HG03066 (cell line): ENCODE results near the gene BLTP3A.

Experiments
- ATAC-seq: cut with Tn5 transposase; IDR thresholded peaks from one replicate; pipeline ENCODE4 v1.9.1; 2021; ENCODE audit warnings: low read depth; ENCODE audit not compliant: unreplicated experiment

Gene BLTP3A

DNA sequence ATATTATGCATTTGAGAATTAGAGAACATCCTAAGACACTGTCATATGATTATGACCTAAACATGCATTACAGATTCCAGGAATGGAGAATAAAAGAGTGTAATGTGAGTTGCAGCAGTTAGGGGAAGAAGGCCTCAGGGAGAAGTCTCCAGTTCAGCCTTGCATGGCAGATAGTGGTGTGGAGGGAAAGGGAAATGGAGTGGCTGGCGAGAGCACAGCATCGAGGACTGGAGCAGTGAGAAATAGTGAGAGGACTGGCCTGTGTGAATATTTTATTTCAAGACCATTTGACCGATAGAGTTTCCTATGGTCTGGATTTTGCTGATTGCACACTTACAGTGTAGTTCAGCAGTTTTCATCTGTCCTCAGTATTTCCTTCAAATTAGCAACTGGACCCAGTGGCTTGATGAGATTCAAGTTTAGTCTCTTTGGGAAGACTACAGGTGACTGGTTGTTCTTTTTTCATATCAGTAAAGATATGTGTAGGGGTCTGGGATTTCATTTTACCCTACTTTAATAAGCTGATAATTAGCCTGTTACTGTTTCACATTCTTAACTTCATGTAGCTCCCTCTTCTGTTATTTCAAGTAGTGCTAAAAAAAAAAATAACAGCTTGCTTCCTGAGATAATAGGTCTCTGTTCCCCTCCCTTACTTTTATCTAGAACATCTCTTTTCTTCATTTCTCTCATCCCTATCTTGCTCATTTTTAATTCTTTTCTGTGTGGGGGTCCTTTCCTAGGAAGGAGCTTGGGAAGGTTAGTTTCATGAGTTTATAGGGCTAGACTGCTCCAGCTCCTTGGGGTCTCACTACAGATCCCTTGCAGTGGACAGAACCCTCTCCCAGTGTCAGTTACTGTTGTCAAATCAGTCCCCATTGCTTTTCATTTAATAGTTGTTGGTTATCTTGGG lies 27.9 kb downstream of the BLTP3A start:
- no peak for ATAC-seq

DNA sequence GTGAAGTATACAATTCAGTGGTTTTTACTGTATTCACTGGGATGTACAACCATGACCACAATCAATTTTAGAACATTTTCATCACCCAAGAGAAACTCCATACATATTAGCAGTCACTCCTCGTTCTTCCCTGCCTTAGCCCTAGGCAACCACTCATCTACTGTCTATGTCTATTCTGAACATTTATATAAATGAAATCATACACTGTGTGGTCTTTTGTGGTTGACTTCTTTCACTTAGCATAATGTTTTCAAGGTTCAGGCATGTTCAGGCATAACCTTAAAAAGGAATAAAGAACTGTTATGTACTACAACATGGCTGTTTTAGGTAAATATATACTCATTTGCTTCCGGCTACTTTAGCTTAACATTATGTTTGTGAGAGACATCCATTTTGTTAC lies 37.3 kb downstream of the BLTP3A start:
- no peak for ATAC-seq

- no peak for ATAC-seq
Measured at GRCh38 chr6:34832942-34833341, 41.1 kb downstream of the BLTP3A start.

- ATAC-seq: no peak
Measured at GRCh38 chr6:34834789-34835518, 43.1 kb downstream of the BLTP3A start.

- no peak for ATAC-seq
Measured at GRCh38 chr6:34836008-34836407, 44.1 kb downstream of the BLTP3A start.

- ATAC-seq: no peak
Measured at GRCh38 chr6:34836451-34836850, 44.6 kb downstream of the BLTP3A start.

- no peak for ATAC-seq
Measured at GRCh38 chr6:34837528-34837927, 45.6 kb downstream of the BLTP3A start.

- no peak for ATAC-seq
Measured at GRCh38 chr6:34839666-34840352, 47.9 kb downstream of the BLTP3A start.
